ENCODE data around the gene SEMA5A.

SEMA5A gene

GRCh38 chr5:9468060-9468388, 77.9 kb downstream of the SEMA5A start:
- DNase-seq = no peak

GRCh38 chr5:9467199-9468059, 78.4 kb downstream of the SEMA5A start:
- DNase-seq = no peak

GRCh38 chr5:9466697-9467096, 79.2 kb downstream of the SEMA5A start:
- DNase-seq = no peak

GRCh38 chr5:9464478-9464877, 81.4 kb downstream of the SEMA5A start:
- no peak for DNase-seq

GRCh38 chr5:9462109-9462508, 83.8 kb downstream of the SEMA5A start:
- DNase-seq = no peak

- no peak for DNase-seq
Observed at GRCh38 chr5:9460885-9461645, 84.8 kb downstream of the SEMA5A start.

GRCh38 chr5:9456435-9457042, 89.3 kb downstream of the SEMA5A start:
- no peak for DNase-seq

- no peak for DNase-seq
Observed at GRCh38 chr5:9455826-9456434, 89.9 kb downstream of the SEMA5A start.

- no peak for DNase-seq
Observed at GRCh38 chr5:9454491-9454890, 91.4 kb downstream of the SEMA5A start.

- no peak for DNase-seq
Observed at GRCh38 chr5:9454012-9454481, 91.8 kb downstream of the SEMA5A start.

GRCh38 chr5:9453480-9454011, 92.3 kb downstream of the SEMA5A start:
- no peak for DNase-seq

- DNase-seq = no peak
Observed at GRCh38 chr5:9452181-9452580, 93.7 kb downstream of the SEMA5A start.

GRCh38 chr5:9451037-9451436, 94.8 kb downstream of the SEMA5A start:
- DNase-seq = no peak

GRCh38 chr5:9447691-9448090, 98.2 kb downstream of the SEMA5A start:
- DNase-seq = no peak

- no peak for DNase-seq
Observed at GRCh38 chr5:9445826-9446388, 100.0 kb downstream of the SEMA5A start.

- DNase-seq = no peak
Observed at GRCh38 chr5:9444346-9444745, 101.5 kb downstream of the SEMA5A start.

GRCh38 chr5:9441610-9442009, 104.3 kb downstream of the SEMA5A start:
- no peak for DNase-seq

- DNase-seq = no peak
Observed at GRCh38 chr5:9440517-9440916, 105.4 kb downstream of the SEMA5A start.

GRCh38 chr5:9439531-9440292, 106.2 kb downstream of the SEMA5A start:
- DNase-seq = no peak

- no peak for DNase-seq
Observed at GRCh38 chr5:9438596-9439354, 107.1 kb downstream of the SEMA5A start.

- DNase-seq = no peak
Observed at GRCh38 chr5:9437741-9438240, 108.1 kb downstream of the SEMA5A start.

All from activated CD4-positive, alpha-beta T cell treated with anti-CD3 and anti-CD28 coated beads, Interleukin-2, amount 50 U/mL, for 4 hours (primary cell).